Activated CD8-positive, alpha-beta memory T cell treated with anti-CD3 and anti-CD28 coated beads, Interleukin-2, amount 50 U/mL, for 1 hour (primary cell): ENCODE measurements around the gene VGLL2.
"Not testable (repeated sequence)": the region's sequence is repeated elsewhere in the genome, so short reads cannot be mapped to it uniquely, and the experiment has no call there.

ENCODE experiments used
- DNase-seq: peaks from one replicate; pipeline ENCODE4 v3.0.0-alpha.2; 2020; ENCODE audit errors: extremely low read depth

VGLL2 gene

GRCh38 chr6:117265410-117266256, at the start of gene VGLL2:
TSS of gene VGLL2 (plus strand) at chr6:117265558. CDS start at chr6:117265764, 206 bp downstream.
- no peak for DNase-seq

GRCh38 chr6:117222861-117223260, 42.5 kb upstream of the VGLL2 start:
- DNase-seq, result no peak

- no peak for DNase-seq
Measured at GRCh38 chr6:117226778-117227177, 38.6 kb upstream of the VGLL2 start.

GRCh38 chr6:117227245-117227962, 38.0 kb upstream of the VGLL2 start:
- no peak for DNase-seq

GRCh38 chr6:117228202-117228601, 37.2 kb upstream of the VGLL2 start:
- no peak for DNase-seq

- DNase-seq, result no peak
Measured at GRCh38 chr6:117229870-117230269, 35.5 kb upstream of the VGLL2 start.

- no peak for DNase-seq
Measured at GRCh38 chr6:117231466-117231865, 33.9 kb upstream of the VGLL2 start.

DNA sequence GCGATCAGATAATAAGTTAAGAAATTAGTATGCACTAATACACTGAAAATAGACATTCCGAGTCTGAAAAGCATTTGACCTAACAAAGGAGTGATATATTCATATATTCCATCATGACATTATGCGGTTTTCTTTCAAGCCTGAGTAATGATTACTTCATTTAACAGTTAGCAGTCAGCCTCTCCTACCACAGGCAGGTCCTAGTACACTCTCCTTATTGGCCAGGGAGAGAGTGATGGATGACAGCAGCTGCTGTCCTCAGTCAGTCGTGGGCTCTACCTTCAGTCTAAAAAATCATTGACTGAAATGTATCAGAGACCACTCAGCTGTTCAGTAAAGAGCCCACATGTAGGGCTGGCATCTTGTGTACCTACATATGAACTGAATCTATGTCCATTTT, 33.2 kb upstream of the VGLL2 start:
- DNase-seq, result no peak

- no peak for DNase-seq
Measured at GRCh38 chr6:117233145-117233544, 32.2 kb upstream of the VGLL2 start.

DNA sequence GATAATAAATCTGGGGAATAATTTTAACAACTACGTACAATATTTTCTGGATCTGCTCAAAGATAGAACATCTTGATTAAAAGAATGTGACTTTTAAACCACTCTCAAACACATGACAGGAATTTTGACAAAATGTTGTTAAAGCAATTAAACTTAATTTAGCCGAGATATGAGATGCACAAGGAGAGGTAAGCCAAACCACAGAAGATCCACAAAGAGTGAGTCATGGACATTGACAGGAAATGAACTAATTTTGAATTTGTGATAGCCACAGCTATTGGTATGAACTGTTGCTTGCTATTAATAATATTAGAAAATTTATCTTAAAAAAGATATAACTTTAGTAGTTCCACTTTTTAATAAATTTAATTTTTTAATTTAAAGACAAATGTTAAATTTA, 27.8 kb upstream of the VGLL2 start:
- no peak for DNase-seq

GRCh38 chr6:117244571-117244970, 20.8 kb upstream of the VGLL2 start:
- not testable (repeated sequence) for DNase-seq

GRCh38 chr6:117244979-117245378, 20.4 kb upstream of the VGLL2 start:
- not testable (repeated sequence) for DNase-seq

- no peak for DNase-seq
Measured at GRCh38 chr6:117253785-117254184, 11.6 kb upstream of the VGLL2 start.

- no peak for DNase-seq
Measured at GRCh38 chr6:117262799-117263198, 2.6 kb upstream of the VGLL2 start.

- no peak for DNase-seq
Measured at GRCh38 chr6:117263353-117263927, 1.9 kb upstream of the VGLL2 start.

- DNase-seq, result no peak
Measured at GRCh38 chr6:117264369-117264691, 1.0 kb upstream of the VGLL2 start.

DNA sequence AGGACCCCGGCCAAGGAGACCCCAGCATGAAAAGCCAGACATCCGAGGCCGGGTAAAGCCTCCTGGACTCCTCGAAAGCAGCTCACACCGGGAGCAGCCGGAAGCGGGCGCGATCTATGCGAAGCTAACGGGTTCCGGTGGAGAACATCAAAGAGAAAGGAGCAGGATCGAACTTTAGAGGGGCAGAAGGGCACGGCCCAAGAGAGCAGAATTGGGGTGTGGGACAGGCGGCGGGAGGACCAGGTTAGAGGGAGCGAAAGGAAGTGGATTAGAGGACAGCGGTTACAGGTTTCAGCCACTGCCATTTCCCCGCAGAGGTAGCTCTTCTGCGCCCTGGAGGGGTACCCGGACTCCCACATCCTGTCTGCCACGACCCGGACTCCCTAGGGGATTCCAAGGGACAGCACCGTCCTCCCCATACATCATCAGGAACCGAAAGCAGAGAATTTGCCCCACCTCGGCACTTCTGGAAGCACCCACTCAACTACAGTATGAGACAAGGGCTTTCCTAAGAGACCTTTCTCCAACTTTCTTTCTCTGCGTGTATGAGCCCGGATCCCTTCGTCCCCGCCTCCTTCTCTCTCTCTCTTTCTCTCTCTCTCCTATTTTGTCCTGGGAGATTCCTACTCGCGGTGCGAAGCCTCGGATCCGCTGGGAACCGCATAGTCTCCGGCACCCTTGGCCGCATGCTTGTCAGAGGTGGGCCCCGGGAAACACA, 507 bp upstream of the VGLL2 start:
- no peak for DNase-seq

DNA sequence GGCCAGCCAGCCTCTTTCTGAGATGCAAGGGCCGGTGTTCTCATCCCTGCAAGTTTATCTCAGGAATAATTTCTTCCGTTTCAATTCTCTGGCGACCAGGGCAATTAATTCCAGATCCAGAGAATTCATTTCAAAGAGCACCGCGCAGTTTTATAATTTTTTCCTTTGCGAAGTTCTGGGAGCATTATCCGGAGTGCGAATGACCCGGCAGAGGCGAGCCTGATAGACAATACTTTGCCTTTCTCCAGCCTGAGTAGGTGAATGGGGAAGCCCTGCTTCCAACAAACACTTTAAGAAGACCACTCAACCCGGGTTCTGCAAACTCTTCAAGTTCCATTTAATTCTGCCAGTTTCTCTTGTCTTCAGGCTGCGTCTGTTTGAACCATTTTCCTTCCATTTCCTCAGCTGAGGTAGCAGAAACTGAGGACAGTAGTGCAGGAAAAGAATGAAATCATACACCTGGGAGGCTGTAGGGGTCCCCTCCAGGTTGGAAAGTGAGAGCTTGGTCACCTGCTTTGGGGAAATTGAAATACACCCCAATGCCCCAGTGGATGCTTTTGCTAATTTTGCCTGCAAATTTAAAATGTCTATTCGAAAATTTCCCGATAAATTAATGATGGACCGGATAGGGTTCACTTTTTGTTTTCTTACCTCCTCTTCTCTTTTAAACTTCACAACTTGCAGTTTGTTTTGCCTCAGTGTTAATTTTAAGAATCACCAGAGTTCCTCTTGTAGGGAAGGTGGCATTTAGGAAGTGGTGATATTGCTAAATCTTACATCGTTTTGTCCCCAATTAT, 1.1 kb downstream of the VGLL2 start:
- no peak for DNase-seq

DNA sequence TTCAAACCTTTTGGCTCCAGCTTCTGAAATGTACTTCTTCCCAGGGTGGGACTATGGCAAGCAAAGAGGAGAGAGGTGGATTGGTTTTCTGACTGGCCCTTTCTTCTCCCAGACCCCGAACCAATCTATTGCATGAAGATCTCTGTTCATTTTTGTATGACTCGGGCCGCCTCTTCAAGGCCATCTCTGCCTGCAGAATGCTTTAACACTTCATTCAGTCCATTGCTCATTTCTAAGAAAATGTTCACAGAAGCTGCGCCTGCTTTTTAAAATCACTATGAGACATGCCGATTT, 1.6 kb downstream of the VGLL2 start:
- no peak for DNase-seq

DNA sequence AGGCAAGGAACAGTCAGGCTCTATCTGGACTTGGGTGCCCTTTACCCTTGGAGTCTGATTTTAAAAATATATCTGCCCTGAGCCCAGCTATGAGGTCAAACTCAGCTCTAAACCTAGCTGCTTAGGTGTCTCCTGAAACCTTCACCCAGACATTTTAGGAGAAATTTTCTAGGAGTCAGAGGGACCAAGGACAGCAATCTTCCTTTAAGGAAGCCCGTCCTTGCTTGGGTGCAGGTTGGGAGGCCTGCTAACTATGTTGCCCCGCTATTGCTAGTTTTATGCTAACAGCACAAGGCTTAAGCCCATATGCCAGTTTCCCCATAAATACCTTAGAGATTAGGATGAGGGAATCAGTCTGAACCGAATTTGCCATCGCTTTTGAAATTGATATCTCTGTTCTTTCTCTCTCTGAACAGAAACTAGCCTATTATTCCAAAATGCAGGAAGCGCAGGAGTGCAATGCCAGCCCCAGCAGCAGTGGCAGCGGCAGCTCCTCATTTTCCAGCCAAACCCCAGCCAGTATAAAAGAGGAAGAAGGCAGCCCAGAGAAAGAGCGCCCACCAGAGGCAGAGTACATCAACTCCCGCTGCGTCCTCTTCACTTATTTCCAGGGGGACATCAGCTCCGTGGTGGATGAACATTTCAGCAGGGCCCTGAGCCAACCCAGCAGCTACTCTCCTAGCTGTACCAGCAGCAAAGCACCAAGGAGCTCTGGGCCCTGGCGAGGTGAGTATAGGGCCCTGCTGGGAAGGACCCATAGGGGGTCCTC, 2.6 kb downstream of the VGLL2 start:
- DNase-seq, result no peak

DNA sequence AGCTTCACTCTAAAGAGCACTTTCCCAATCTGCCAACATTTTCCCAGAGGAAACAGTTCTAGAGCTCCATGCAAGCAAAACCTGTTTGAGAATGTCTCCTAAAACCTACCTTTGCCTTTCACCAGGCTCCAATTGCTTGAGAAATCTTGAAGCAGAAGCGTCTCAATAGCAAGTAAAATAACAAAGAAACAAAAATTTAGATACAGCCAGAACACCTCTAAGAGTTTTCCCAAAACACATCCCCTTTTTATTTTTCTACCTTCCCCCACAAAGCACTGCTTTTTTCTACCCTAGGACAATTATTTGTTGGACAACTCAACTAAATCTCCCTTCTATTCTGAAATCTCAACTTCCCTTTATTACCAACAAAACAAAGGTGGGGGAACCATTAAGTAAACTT, 3.6 kb downstream of the VGLL2 start:
- DNase-seq, result no peak
